H54 (cell line): Measurements from ENCODE around the gene DMWD.

Source experiments
- DNase-seq: peaks from one replicate; pipeline ENCODE4 v3.0.0; 2011; ENCODE audit warnings: low spot score, mixed read lengths; ENCODE audit not compliant: insufficient read length
- FAIRE-seq: peaks from 3 replicates; lab custom pipeline; 2011; peaks lifted over from hg19 to GRCh38; lab: Jason Lieb, UNC
- POLR2A ChIP-seq: IDR thresholded peaks from 2 replicates; pipeline ENCODE4 v1.6.1; 2011; ENCODE audit warnings: low read depth, mild to moderate bottlenecking, low read length

The DMWD gene, protein sequence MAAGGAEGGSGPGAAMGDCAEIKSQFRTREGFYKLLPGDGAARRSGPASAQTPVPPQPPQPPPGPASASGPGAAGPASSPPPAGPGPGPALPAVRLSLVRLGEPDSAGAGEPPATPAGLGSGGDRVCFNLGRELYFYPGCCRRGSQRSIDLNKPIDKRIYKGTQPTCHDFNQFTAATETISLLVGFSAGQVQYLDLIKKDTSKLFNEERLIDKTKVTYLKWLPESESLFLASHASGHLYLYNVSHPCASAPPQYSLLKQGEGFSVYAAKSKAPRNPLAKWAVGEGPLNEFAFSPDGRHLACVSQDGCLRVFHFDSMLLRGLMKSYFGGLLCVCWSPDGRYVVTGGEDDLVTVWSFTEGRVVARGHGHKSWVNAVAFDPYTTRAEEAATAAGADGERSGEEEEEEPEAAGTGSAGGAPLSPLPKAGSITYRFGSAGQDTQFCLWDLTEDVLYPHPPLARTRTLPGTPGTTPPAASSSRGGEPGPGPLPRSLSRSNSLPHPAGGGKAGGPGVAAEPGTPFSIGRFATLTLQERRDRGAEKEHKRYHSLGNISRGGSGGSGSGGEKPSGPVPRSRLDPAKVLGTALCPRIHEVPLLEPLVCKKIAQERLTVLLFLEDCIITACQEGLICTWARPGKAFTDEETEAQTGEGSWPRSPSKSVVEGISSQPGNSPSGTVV

DNA sequence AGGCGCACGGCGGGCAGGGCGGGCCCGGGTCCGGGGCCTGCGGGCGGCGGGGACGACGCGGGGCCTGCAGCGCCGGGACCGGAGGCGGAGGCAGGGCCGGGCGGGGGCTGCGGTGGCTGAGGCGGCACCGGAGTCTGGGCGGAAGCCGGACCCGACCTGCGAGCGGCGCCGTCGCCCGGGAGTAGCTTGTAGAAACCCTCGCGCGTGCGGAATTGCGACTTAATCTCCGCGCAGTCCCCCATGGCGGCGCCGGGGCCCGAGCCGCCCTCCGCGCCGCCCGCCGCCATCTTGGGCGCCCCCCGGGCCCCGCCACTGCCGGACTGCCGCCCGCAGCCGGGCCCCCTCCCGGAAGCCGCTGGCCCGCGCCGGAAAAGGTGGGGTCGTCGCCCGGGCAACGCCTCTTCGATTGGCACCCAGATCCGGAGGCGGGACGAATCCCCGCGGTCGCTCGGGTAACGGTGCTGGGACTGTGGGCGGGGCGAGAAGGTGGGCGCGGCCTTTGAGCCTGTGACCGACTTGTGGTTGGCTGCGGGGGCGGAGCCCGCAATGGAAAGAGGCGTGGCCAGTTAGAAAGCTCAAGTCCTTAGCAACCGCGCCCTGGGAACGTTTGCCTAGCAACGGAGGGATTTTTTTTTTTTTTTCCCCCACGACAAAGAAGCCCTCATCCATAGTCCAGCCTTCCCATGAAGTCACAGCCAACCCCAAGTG lies at the start of gene DMWD:
Gene DMWD (minus strand): TSS at position 376 of the 708 bp plus-strand sequence. CDS start 89 bp downstream, at position 287.
- FAIRE-seq: peak; percentile 86
- TF ChIP-seq POLR2A: peak; percentile 54
- DNase-seq: peak; percentile 68

DNA sequence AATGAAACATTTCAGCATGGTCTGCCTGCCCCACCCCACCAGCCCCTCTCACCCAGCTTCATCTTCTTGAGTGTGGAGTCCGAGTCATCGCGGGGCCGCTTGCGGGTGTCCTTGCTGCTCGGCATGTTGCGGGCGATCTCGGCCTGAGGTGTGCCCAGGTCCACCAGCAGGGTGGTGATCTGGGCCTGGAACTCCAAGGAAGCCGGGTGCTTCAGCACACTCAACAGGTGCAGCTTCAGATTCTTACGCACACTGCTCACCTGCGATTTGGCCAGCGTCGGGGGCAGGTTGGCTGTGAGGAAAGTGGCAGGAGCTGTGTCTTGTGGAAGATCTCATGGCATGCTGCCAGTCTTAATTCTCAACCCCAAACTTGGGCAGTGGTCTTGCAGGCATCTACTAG lies 49.6 kb upstream of the DMWD start:
- DNase-seq (no peak), FAIRE-seq (no peak)
- no peak for TF ChIP-seq POLR2A

DNA sequence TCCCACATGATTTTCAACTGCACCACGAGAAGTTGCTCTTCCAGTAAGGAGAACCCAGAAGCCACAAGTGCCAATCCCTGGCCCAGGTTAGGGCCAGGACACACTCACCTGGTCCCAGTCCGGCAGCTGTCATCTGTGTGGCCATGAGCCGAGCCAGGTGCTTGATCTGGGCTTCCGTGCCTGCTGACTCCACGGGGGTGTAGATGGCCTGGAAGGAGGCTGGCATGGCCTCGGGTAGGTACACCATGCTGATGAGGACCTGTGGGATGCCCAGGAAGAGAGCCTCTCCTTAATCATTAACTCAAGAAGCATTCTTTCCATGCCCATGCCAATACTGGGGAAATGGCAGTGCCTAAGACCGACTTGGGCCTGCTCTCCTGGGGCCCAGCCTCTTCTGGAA lies 42.3 kb upstream of the DMWD start:
- TF ChIP-seq POLR2A: no peak
- FAIRE-seq (no peak), DNase-seq (no peak)

DNA sequence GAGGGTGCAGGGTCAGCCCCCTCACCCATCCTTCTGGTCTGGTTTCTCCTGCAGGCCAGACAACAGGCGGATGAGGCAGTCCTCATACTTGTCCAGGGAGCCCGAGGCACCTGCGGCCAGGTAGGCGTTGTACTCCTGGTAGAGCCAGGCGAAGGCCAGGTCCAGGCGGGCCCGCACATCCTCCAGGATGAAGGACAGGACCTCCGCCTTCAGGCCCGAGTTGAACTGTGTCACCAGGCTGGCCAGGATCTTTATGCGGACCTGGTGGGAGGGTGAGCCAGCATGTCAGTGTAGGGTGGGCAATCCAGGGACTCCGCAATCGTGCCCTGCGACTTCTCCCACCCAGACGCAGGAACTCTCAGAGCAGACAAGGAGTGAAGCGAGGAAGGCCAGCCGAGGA lies 36.3 kb upstream of the DMWD start:
- no peak for TF ChIP-seq POLR2A
- FAIRE-seq: no peak
- no peak for DNase-seq

DNA sequence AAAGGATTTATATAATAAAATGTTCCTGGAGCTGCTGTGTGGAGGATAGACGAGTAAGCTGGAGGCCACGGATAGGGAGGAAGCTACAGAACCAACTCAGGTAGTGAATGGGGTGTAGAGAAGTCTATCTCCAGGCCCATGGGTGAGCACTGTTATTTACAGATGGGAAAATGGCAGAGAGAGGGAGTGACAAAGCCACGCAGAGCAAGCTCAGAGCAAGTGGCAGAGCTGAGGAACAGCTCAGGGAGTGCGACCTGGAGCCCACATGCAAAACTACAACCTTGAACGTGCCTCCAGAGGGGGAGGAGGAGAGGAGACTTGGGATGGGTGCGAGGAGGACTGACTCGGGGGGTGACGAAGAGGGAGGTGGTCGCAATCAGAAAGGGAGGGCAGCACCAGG lies 35.9 kb upstream of the DMWD start:
- DNase-seq (no peak), FAIRE-seq (no peak)
- no peak for TF ChIP-seq POLR2A

DNA sequence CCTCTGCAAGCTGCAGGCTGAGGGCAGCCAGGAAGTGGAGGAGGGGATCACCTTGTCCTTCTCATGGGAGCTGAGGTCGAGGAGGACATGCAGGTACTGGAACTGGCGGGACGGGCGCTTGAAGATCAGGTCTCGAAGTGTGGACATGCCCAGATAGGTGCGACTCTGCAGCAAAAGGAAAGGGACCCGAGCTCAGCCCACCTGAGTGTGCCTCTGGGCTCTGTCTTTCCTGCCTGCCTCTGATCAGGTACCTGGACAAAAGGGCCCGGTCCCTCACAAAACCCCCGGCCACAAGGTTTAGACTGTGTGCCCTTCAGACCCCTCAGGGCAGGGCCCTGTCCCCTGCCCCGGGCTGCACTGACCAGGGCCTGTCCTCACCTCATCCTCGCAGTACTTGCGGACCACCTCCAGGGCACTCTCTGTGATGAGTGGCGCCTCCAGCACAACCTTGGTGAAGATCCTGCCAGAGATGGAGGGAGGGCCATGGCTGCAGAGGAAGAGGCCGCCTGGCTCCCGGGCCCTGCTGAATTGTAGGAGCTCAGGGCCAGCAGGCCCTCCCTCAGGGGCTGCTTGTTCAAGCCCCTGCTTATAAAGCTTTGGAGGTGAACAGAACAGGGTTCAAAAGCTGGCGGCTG lies 34.9 kb upstream of the DMWD start:
- no peak for FAIRE-seq

DNA sequence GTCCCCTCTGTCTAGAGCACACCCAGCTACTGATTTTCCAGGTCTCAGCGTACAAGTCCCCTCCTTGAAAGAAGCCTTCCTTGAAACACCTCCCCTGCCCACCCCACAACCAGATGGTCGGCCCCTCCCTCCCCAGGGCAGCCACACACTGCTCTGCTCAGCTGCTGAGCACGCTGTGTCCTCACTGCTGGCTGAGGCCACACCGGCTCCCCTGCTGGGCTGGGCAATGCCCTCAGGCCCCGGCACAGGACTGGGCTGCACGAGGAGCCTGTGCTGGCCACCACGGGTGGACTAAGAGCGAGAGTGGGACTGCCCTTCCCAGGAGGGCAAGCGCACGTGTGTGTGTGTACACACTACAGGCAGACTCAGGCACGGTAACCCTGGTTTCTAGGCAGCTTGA lies 34.3 kb upstream of the DMWD start:
- no peak for FAIRE-seq
- DNase-seq: no peak
- no peak for TF ChIP-seq POLR2A

More for the DNA sequence above, 34.9 kb upstream of the DMWD start:
- TF ChIP-seq POLR2A: no peak
- no peak for DNase-seq

DNA sequence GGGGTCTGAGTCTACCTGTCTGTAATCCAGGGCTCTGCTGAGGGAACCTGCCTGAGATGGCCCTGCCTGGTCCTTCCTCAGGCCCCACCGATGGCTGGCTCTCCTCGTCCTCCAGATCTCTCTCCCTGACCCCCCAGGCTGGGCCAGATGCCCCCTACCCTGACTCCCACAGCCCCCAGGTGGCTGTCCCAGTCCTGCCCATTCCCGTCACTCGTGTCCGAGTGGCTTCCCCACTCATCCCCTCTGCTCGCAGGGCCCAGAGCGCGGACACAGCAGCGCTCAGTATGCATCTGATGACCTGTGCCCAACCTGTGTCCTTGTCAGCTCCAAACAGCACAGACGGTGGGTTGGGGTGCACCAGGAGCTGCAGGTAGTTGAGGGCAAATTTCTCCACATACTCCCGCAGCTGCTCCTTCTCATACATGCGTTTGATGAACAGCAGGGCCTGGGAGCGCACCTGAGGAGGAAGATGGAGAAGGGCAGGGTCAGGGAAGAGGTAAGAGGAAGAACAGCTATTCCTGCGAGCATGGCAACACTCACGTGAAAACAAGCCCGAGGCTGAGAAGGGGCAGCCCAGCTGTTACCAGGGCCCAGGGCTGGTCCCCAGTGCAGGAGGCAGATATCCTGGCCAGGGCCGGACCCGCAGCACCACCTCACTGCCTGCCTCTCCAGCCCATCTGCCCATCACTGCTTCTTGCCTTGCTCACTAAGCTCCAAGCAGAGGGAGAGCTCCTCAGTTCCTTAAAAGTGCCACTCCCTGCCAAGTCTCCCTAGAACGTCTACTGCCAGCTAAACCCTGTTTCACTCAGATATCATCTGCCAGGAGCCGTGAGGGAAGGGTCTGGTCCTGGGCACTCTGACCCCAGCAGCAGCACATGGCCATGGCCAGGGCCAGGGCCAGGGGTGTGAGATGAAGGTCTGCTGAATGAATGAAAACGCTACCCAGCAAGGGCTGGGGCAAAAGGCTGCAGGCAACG lies 33.6 kb upstream of the DMWD start:
- DNase-seq (no peak), FAIRE-seq (no peak)
- TF ChIP-seq POLR2A: no peak

DNA sequence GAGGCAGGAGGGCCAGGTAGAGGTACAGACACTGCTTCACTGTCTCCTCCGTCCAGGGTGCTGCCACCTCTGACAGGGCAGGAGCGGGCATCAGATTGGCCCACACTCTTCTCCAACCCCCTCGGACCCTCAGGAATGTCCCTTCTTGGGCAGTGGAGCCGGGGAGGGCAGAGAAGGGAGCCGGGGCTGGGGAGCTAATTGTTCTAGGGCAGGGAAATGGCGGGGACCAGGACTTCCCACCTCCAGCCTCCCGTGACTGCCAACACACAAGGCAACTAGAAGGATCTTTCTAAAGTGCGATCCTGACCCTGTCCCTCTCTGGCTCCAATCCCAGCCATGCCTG lies 32.6 kb upstream of the DMWD start:
- TF ChIP-seq POLR2A: no peak
- no peak for DNase-seq
- no peak for FAIRE-seq

DNA sequence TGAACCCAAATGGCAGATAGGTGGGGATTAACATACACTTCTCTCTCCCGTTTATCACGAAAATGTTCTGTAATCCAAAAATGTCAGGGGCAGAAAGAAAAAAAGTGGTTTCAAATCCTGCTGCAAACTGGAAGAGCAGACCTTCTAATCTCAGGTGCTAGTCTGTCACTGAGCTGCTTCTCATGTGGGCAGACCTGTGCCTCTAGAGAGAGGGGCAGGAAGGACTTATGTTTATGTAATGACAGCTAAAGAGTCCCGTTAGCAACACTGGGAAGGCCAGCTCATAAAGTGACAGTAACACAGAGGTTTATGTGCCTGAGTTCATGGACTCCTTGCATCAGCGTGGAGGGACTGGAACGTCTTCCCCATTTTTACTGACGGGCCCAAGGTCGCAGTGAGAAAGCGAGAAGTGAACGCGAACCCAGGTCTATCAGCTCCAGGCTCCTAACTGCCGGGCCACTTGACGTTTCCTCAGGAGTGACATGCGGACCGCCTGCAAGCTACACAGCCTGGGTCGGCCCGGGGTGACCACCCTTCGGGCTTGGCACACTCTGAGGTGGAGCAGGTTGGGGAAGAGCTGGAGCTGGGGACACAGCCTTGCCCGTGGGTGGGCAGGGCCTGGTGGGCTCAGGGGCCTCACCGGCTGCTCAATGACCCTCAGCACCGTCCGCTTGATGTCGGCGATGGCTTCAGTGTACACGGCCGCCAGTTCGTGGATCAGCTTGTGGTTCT lies 32.1 kb upstream of the DMWD start:
- TF ChIP-seq POLR2A: no peak
- FAIRE-seq (no peak), DNase-seq (no peak)

DNA sequence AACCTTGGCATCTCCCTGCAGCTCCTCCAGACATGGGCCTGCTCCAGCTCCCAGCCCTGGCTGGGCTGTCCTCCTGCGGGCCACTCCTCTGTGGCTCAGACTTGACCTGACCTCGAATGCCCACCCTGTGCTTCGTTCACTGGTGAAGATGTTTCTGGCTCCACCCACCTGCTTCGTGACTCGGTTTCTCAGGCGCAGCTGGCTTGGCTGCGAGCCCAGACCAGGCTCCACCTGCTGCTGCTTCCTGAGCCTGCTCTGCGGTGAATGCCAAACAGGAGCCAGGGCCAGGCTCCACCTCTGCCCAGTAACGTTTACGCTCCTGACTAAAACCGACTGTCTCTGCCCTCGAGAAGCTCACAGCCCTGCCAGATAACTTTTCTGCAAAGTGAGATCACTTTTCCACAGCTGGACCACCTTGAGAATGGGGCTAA lies 31.4 kb upstream of the DMWD start:
- FAIRE-seq (no peak), DNase-seq (no peak)
- TF ChIP-seq POLR2A: no peak

DNA sequence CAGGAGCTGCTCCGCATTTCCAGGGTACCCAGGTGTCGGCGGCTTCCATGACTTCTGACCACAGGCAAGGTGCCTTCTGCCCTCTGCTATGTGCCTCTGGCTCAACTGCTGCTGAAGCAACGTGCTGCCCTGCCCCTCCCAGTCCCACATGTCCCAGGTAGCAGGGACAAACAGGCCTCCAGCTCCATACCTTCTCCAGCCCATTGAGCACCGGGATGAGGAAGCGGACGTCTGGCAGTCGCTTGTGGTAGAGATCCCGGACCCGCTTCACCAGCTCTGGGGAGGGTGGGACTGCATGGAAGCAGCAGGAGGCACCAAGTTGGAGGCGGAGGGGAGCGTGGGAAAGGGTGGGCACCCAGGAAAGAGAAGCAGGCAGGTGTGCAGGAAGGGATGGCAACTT lies 30.5 kb upstream of the DMWD start:
- FAIRE-seq (no peak), DNase-seq (no peak)
- TF ChIP-seq POLR2A: no peak
